ENCODE measurements around the gene PRG3. TPM values are rescaled to one million over a fixed set of nuclear protein-coding genes. Genes with fewer than 3 reads are reported as not detected.

PRG3 gene
- total and polyA plus RNA-seq, 9 of the 15 experiments (the other 6 are each of a cell fraction or from before 2014, with no cell fraction given) = 0.18 to 0.55 (median 0.38) TPM; not detected in 6

DNA sequence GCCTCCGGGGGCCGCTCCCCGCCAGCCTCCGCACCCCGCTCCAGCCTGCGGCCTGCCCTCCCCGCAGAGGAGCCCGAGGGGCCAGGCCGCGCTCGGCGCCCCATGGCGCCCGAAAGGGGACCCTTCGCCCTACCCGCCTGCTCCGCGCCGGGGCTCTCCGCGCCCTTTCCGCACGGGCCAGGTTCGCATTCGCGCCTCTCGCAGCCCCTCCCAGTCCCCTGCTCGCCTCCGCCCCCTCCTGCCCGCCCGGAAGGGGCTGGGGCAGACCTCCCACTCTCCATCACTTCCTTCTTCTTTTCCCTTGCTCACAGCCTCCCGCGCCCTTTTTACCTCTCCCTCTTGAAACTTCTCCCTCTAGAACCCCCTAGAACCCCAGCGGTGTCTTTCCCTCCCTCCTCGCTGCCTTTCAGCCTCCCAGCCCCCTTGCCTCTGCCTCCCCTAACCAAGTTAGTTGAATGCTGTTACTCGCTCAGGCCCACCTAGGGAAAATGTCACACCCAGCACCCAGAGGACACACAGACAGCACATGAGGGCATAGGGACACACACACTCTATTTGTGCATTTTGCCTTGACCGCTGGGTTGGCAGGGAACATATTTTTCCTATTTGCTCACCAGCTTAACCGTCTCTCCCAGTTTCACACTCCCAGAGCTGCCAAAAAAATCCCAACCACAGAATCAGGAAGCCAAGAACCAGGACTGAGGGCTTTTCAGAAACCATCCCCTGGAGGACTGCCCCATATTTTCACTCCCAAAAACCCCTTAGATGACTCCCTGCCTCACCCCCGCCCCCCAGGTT is 46.2 kb upstream of the PRG3 start, which contains the start of gene SLC43A3 (continued):
- TF ChIP-seq, protein P1, sequence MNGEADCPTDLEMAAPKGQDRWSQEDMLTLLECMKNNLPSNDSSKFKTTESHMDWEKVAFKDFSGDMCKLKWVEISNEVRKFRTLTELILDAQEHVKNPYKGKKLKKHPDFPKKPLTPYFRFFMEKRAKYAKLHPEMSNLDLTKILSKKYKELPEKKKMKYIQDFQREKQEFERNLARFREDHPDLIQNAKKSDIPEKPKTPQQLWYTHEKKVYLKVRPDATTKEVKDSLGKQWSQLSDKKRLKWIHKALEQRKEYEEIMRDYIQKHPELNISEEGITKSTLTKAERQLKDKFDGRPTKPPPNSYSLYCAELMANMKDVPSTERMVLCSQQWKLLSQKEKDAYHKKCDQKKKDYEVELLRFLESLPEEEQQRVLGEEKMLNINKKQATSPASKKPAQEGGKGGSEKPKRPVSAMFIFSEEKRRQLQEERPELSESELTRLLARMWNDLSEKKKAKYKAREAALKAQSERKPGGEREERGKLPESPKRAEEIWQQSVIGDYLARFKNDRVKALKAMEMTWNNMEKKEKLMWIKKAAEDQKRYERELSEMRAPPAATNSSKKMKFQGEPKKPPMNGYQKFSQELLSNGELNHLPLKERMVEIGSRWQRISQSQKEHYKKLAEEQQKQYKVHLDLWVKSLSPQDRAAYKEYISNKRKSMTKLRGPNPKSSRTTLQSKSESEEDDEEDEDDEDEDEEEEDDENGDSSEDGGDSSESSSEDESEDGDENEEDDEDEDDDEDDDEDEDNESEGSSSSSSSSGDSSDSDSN (IDR thresholded peaks at IDR 0.05; ENCODE audit: borderline replicate concordance in 1 of 2, low read depth in 2 of 2, low read length in 2 of 2) = peak in 1 of 2 experiments; percentile 45; a peak in 1 of 4 replicates
- TF ChIP-seq BRD4 (IDR thresholded peaks at IDR 0.05) = no peak
- TF ChIP-seq TSC22D4 (tag; IDR thresholded peaks at IDR 0.05) = no peak
- TF ChIP-seq, protein P2, sequence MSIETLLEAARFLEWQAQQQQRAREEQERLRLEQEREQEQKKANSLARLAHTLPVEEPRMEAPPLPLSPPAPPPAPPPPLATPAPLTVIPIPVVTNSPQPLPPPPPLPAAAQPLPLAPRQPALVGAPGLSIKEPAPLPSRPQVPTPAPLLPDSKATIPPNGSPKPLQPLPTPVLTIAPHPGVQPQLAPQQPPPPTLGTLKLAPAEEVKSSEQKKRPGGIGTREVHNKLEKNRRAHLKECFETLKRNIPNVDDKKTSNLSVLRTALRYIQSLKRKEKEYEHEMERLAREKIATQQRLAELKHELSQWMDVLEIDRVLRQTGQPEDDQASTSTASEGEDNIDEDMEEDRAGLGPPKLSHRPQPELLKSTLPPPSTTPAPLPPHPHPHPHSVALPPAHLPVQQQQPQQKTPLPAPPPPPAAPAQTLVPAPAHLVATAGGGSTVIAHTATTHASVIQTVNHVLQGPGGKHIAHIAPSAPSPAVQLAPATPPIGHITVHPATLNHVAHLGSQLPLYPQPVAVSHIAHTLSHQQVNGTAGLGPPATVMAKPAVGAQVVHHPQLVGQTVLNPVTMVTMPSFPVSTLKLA (conservative IDR thresholded peaks at IDR 0.05) = peak in 1 of 2 experiments; percentile 34; a peak in 1 of 4 replicates
- TF ChIP-seq TBP (optimal IDR thresholded peaks at IDR 0.05; ENCODE audit: low read depth, low read length) = peak; percentile 51
- peak; percentile 57; the same call in 1 of the 2 replicates for TF ChIP-seq PML (IDR thresholded peaks at IDR 0.05; ENCODE audit: low read length)
- no peak for TF ChIP-seq TBL1XR1 (IDR thresholded peaks at IDR 0.05; ENCODE audit: low read length in 2 of 2)
- TF ChIP-seq ZNF707 (CRISPR knock-in tag; conservative IDR thresholded peaks at IDR 0.05) = no peak
- TF ChIP-seq PTBP1 (IDR thresholded peaks at IDR 0.05; ENCODE audit: low read depth, low read length) = no peak
- no peak for TF ChIP-seq HSF4 (CRISPR knock-in tag; IDR thresholded peaks at IDR 0.05; ENCODE audit: borderline replicate concordance)
- no peak for TF ChIP-seq SMARCB1 (IDR thresholded peaks at IDR 0.05; ENCODE audit: insufficient read length, low read depth)
- TF ChIP-seq DDX20 (tag; IDR thresholded peaks at IDR 0.05; ENCODE audit: low read depth) = no peak
- TF ChIP-seq MBD2 (IDR thresholded peaks at IDR 0.05; ENCODE audit: borderline replicate concordance, low read depth) = no peak; the same call in 1 of the 2 replicates
- TF ChIP-seq TCFL5 (CRISPR knock-in tag; conservative IDR thresholded peaks at IDR 0.05) = no peak
- TF ChIP-seq, protein P3, sequence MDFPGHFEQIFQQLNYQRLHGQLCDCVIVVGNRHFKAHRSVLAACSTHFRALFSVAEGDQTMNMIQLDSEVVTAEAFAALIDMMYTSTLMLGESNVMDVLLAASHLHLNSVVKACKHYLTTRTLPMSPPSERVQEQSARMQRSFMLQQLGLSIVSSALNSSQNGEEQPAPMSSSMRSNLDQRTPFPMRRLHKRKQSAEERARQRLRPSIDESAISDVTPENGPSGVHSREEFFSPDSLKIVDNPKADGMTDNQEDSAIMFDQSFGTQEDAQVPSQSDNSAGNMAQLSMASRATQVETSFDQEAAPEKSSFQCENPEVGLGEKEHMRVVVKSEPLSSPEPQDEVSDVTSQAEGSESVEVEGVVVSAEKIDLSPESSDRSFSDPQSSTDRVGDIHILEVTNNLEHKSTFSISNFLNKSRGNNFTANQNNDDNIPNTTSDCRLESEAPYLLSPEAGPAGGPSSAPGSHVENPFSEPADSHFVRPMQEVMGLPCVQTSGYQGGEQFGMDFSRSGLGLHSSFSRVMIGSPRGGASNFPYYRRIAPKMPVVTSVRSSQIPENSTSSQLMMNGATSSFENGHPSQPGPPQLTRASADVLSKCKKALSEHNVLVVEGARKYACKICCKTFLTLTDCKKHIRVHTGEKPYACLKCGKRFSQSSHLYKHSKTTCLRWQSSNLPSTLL (IDR thresholded peaks at IDR 0.05) = no peak
- TF ChIP-seq, protein P4, sequence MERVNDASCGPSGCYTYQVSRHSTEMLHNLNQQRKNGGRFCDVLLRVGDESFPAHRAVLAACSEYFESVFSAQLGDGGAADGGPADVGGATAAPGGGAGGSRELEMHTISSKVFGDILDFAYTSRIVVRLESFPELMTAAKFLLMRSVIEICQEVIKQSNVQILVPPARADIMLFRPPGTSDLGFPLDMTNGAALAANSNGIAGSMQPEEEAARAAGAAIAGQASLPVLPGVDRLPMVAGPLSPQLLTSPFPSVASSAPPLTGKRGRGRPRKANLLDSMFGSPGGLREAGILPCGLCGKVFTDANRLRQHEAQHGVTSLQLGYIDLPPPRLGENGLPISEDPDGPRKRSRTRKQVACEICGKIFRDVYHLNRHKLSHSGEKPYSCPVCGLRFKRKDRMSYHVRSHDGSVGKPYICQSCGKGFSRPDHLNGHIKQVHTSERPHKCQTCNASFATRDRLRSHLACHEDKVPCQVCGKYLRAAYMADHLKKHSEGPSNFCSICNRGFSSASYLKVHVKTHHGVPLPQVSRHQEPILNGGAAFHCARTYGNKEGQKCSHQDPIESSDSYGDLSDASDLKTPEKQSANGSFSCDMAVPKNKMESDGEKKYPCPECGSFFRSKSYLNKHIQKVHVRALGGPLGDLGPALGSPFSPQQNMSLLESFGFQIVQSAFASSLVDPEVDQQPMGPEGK (CRISPR knock-in tag; IDR thresholded peaks at IDR 0.05; ENCODE audit: borderline replicate concordance) = no peak
- TF ChIP-seq GTF2A2 (tag; IDR thresholded peaks at IDR 0.05) = no peak
- TF ChIP-seq, protein P5, sequence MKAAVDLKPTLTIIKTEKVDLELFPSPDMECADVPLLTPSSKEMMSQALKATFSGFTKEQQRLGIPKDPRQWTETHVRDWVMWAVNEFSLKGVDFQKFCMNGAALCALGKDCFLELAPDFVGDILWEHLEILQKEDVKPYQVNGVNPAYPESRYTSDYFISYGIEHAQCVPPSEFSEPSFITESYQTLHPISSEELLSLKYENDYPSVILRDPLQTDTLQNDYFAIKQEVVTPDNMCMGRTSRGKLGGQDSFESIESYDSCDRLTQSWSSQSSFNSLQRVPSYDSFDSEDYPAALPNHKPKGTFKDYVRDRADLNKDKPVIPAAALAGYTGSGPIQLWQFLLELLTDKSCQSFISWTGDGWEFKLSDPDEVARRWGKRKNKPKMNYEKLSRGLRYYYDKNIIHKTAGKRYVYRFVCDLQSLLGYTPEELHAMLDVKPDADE (conservative IDR thresholded peaks at IDR 0.05; ENCODE audit: control insufficient read depth, low read depth, low read length) = 0 out of 2 replicates have a peak, but pooled peaks have one; percentile 38

All from K562 (cell line).